GM21447 (cell line): ENCODE measurements around the gene ADNP2.
"Not testable (repeated sequence)": the region's sequence is repeated elsewhere in the genome, so short reads cannot be mapped to it uniquely, and the experiment has no call there.

Experiments used
- ATAC-seq: cut with Tn5 transposase; IDR thresholded peaks from one replicate; pipeline ENCODE4 v1.9.1; 2021; ENCODE audit not compliant: unreplicated experiment

Gene ADNP2

GRCh38 chr18:80145196-80145804, 36.2 kb downstream of the ADNP2 start:
- no peak for ATAC-seq

GRCh38 chr18:80147037-80147417, 38.0 kb downstream of the ADNP2 start:
- ATAC-seq = peak; percentile 43

GRCh38 chr18:80147418-80148325, 38.6 kb downstream of the ADNP2 start:
- ATAC-seq = peak; percentile 90

GRCh38 chr18:80148326-80149199, 39.5 kb downstream of the ADNP2 start:
- ATAC-seq = no peak

- no peak for ATAC-seq
These were observed 40.6 kb downstream of the ADNP2 start for GRCh38 chr18:80149667-80150066.

GRCh38 chr18:80154293-80154692, 45.2 kb downstream of the ADNP2 start:
- peak; percentile 76 for ATAC-seq

GRCh38 chr18:80157708-80158343, 48.8 kb downstream of the ADNP2 start:
- no peak for ATAC-seq

GRCh38 chr18:80158365-80158764, 49.3 kb downstream of the ADNP2 start:
- no peak for ATAC-seq

GRCh38 chr18:80159713-80160636, 50.9 kb downstream of the ADNP2 start:
- ATAC-seq = no peak

- no peak for ATAC-seq
These were observed 52.8 kb downstream of the ADNP2 start for GRCh38 chr18:80161781-80162417.

- no peak for ATAC-seq
These were observed 54.1 kb downstream of the ADNP2 start for GRCh38 chr18:80163183-80163582.

GRCh38 chr18:80164727-80165355, 55.8 kb downstream of the ADNP2 start:
- ATAC-seq = not testable (repeated sequence)

- no peak for ATAC-seq
These were observed 57.2 kb downstream of the ADNP2 start for GRCh38 chr18:80166240-80166639.

- ATAC-seq = no peak
These were observed 57.7 kb downstream of the ADNP2 start for GRCh38 chr18:80166725-80167124.

- no peak for ATAC-seq
These were observed 58.3 kb downstream of the ADNP2 start for GRCh38 chr18:80167331-80167730.

GRCh38 chr18:80167931-80168330, 58.9 kb downstream of the ADNP2 start:
- ATAC-seq = no peak

GRCh38 chr18:80168346-80168745, 59.3 kb downstream of the ADNP2 start:
- no peak for ATAC-seq

- ATAC-seq = no peak
These were observed 59.9 kb downstream of the ADNP2 start for GRCh38 chr18:80168982-80169381.

- ATAC-seq = no peak
These were observed 60.5 kb downstream of the ADNP2 start for GRCh38 chr18:80169607-80170006.
